Measurements from ENCODE around the gene MCOLN1.

- no peak for TF ChIP-seq CTCF (IDR thresholded peaks at IDR 0.05)
- no peak for TF ChIP-seq POLR2A (IDR thresholded peaks at IDR 0.05)
These were observed 53.1 kb downstream of the MCOLN1 start for GRCh38 chr19:7575434-7576040.
